ENCODE data around the gene SMIM10L1.

SMIM10L1 gene

GRCh38 chr12:11171145-11171968 is at the start of gene SMIM10L1:
SMIM10L1 (plus strand) TSS chr12:11171194; CDS start chr12:11171357, 163 bp downstream.
- DNase-seq (ENCODE audit: low spot score): peak; percentile 92

GRCh38 chr12:11130382-11130781 is 40.6 kb upstream of the SMIM10L1 start:
- DNase-seq (ENCODE audit: low spot score): no peak

GRCh38 chr12:11130999-11131398 is 40.0 kb upstream of the SMIM10L1 start:
- DNase-seq (ENCODE audit: low spot score): no peak

DNA sequence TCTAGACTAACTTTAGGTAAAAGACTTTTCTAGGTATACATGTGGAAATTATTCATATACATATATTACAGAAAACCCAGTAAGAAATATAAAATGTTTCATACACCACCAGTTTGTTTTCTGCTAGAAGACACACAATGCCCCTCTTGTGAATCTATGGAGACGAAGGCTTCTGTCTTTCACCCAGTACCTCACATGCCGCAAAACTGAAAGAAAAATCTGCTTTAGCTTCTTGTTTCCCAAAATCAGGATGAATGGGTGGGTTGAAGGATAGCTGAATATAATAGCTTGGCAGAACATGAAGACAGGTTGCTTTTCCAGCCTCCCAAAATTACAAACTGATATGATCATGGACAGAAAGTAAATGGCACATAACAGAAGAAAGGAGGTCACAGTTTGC is 37.8 kb upstream of the SMIM10L1 start:
- DNase-seq (ENCODE audit: low spot score): no peak

- DNase-seq (ENCODE audit: low spot score): no peak
These were observed 37.2 kb upstream of the SMIM10L1 start for GRCh38 chr12:11133816-11134215.

GRCh38 chr12:11134305-11134704 is 36.7 kb upstream of the SMIM10L1 start, which contains the start of gene TAS2R30:
TAS2R30 (minus strand) TSS chr12:11134644; CDS start chr12:11134244, 400 bp downstream.
- no peak for DNase-seq (ENCODE audit: low spot score)

DNA sequence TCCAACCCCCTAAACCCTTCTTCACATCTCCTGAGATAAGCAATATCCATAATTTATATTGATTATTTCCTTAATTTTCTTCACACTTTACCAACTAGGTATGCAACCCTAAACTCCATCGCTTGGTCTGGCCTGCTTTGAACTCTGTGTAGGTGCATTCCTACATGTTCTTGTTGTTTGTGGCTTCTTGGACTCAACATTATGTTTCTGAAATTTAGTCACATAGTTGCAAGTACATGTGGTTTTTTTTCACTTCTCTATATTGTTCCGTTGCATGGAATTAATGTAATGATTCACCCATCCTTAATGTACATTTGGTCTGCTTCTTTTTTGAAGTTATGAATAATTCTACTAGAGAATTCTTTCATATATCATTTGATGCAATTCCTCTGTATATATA is 34.9 kb upstream of the SMIM10L1 start:
- DNase-seq (ENCODE audit: low spot score): no peak

DNA sequence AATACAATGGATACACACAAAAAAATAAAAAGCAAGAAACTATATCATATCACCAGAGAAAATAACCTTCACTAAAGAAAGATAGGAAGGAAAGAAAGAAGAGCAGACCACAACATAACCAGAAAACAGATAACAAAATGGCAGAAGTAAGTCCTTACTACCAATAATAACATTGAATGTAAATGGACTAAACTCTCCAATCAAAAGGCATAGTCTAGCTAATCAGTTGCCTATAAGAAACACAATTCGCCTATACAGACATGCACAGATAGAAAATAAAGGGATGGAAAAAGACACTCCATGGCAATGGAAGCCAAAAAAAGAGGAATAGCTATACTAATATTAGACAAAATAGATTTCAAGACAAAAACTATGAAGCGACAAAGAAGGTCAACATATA is 27.6 kb upstream of the SMIM10L1 start:
- no peak for DNase-seq (ENCODE audit: low spot score)

DNA sequence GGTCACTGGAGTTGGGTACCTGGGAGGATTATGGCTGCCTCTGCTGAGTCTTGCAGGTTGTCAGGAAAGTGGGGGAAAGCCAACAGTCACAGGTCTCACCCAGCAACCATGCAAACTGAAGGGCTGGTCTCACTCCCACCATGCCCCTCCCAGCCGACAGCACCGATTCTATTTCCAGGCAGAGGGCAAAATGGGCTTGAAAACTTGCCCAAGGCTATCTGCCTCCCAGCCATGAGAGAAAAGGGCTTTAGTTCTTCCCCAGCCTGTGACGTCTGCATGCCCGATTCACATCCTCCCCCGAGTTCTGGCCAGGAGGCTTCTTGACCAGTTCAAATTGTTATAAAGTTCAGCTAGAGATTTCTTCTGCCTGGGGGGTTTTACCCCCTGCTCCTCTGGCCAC is 26.7 kb upstream of the SMIM10L1 start:
- DNase-seq (ENCODE audit: low spot score): no peak

DNA sequence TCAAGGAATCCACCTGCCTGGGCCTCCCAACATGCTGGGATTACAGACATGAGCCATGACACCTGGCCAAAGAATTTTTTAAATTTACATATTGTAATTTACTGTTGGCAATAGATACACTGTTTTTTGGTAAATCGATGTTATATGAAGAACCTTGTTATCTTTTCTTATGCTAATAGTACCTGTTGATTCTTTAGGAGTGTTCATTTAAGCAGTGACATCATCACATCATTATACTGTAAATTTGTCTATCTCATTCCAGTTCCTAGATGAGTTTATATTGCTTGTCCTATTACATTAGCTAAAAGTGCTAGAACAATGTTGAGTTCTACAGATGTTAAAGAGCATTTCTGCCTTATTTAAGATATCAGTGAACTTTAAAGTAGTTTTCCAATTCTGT is 23.6 kb upstream of the SMIM10L1 start:
- DNase-seq (ENCODE audit: low spot score): no peak

GRCh38 chr12:11150832-11151231 is 20.2 kb upstream of the SMIM10L1 start:
- no peak for DNase-seq (ENCODE audit: low spot score)

GRCh38 chr12:11152725-11153124 is 18.3 kb upstream of the SMIM10L1 start:
- no peak for DNase-seq (ENCODE audit: low spot score)

DNA sequence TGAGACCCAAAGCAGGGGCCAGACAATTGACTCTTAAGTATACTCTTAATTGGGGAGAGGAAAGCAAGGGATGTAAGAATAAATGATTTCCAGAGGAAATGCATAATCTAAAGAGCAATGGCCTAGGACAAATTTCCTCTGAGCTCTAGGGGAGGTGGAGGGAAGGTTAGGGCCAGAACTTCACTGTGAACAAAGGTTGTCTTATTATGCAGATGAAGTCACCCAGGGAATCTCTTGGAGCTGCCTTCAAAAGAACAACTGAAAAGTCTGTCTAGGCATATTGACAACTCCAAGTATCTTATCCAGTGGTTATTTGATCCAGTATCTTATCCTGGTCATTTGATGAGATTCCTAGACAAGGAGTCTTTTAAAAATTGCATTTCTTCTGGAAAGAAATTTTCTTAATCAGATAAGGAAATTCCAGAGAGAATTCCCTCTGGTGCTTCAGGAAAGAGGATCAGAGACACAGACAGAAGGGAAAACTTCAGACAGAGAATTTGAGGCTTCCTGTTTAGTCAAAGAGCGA is 16.5 kb upstream of the SMIM10L1 start:
- DNase-seq (ENCODE audit: low spot score): no peak

DNA sequence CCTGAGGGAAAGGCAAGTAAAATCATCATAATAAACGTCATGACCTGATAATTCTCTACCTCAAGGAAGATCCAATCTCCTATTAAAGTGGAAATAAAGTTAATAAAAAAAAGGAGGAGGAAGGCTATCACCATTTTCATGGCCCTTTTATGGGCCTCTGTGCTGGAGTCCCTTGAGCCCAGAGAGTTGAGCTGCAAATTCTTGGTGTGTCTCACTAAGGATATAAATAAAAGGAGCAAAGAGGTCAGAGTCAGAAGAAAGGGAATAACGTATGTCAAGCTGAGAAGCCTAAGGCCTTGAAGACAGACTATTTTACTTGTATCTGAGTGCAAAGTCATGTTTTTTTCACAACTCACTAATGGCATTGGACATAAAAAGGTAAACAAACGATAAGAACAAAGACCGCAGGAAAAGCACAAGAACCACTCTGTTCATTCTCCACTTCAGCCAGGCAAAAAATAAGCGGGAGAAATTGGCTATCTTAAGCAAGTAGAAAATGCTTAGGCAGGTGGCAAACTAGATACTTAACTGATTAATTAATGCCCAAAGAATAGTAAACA is 12.0 kb upstream of the SMIM10L1 start:
- DNase-seq (ENCODE audit: low spot score): no peak

DNA sequence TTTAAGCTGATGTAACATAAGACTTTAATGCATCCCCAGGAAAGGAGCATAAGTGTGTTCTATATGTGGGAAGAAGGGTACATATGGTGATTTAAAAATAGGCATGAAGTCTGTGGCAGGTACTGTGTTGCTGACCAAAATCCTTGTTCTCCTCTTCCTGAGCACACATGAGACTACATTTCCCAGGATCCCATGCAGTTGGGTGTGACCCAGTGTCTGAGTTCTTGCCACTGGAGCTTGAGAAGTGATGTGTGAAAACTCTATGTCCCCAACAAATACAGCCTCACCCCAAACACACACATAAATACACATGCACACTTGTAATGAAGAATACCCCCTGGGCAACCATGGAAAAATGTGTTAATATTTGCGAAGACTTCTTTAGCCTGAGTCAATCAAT is 8.5 kb upstream of the SMIM10L1 start:
- no peak for DNase-seq (ENCODE audit: low spot score)

- DNase-seq (ENCODE audit: low spot score): no peak
These were observed 6.6 kb upstream of the SMIM10L1 start for GRCh38 chr12:11164384-11164783.

GRCh38 chr12:11166300-11166699 is 4.7 kb upstream of the SMIM10L1 start:
- no peak for DNase-seq (ENCODE audit: low spot score)

DNA sequence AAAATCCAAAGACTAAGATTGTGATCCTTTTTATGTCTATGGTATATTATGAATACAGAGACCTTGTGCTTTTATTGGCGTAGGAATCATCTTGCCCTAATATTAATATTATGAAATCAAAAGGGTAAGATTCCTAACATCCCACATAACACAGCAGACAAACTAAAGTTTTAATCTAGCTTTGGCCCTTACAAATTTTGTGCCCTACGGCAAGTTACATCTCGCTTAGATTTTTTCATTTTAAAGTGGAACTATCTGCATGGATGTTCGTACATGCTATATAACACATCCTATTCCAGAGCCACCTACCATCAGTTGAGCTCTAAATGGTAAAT is 217 bp upstream of the SMIM10L1 start:
- DNase-seq (ENCODE audit: low spot score): no peak

GRCh38 chr12:11171969-11172675 is 1.1 kb downstream of the SMIM10L1 start:
- peak; percentile 15 for DNase-seq (ENCODE audit: low spot score)

DNA sequence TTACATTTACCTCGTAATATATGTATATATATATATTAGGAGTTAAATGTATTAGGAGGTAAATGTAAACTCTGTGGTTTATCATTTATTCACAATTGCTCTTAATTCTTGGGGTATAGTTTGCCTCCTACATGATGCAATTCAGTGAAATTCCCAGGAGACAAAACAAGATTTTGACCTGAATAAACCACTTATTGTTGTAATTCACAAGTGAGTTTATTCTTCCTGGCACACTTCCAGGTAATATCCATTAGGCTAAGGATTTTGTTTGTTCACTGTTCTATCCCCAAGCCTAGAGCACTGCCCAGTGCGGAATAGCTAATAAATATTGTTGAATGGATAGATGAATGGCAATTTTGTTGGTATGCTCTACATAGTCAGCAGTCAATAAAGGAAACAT is 3.0 kb downstream of the SMIM10L1 start:
- no peak for DNase-seq (ENCODE audit: low spot score)

DNA sequence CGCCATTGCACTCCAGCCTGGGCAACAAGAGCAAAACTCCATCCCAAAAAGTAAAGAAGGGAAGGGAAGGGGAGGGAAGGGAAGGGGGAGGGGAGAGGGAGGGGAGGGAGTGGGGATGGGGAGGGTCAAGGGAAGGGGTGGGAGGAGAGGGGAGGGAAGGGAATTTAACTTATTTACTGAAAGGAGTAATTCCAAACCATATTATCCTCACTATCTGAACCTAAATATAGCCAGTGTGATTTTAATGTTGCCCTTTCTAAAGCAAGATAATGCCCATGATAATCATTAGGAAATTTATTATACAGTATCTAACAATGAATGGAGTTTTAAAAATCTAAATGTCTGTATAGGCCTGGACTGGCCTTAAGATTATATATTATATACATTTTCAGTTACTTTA is 7.3 kb downstream of the SMIM10L1 start:
- DNase-seq (ENCODE audit: low spot score): no peak

DNA sequence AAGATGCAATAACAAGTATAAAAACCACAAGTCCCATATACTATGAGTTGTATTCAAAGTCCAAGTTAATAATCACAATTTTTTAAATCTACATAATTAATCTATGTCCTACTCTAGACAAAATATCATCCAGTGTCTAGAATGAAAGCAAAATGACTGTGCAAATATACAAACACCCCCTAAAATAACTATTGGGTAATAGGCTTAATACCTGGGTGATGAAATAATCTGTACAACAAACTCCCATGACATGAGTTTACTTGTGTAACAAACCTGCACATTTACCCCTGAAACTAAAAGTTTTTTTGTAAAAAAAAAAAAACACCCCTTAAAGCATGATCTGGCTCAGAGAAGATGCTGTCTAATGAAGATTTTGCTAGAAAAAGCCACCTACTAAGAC is 11.5 kb downstream of the SMIM10L1 start:
- DNase-seq (ENCODE audit: low spot score): no peak

DNA sequence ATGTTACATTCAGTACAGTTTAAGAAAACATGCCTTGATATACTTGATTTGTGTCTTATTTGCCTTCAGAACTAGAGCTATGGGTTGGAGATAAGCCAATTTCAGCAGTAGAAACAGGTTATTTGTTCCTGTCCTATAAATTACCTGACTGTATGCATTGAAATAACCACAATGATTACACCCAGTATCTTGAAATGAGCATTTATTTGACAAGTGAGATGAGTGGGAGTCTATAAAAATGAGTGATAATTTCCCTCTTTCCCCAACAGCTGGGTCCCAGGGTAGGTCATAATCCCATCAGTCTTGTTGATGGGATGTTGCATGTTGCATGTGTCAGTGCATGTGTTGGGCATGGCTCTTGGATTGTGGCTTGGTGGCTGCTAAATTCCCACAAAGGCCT is 12.0 kb downstream of the SMIM10L1 start:
- DNase-seq (ENCODE audit: low spot score): no peak
